ENCODE data around the gene RPS6KA5.
A peak's percentile ranks its signal among the peaks of the same experiment; 100 is the strongest.

RPS6KA5 gene

DNA sequence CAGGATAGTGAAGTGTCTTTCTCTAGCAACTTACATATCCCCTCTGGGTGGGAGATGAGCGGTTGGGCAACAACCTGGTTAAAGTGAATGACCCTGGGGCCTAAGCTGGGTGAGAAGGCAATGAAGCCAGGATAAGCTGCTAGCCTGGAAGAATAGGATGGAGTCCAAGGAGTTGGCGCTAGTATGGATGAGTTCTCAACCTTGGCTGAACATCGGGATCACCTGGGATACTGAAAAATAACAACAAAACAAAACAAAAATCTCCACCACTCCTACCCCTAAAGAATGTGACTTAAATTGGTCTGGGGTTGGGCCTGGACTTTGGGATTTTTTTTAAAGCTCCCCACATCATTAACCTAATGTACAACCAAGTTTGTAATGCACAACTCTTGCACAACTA, 4.8 kb upstream of the RPS6KA5 start:
- no peak overlapping the region for H3K27ac ChIP-seq
- no peak for TF ChIP-seq ZFX (IDR thresholded peaks at IDR 0.05; ENCODE audit: borderline replicate concordance)
- TF ChIP-seq, protein P1, sequence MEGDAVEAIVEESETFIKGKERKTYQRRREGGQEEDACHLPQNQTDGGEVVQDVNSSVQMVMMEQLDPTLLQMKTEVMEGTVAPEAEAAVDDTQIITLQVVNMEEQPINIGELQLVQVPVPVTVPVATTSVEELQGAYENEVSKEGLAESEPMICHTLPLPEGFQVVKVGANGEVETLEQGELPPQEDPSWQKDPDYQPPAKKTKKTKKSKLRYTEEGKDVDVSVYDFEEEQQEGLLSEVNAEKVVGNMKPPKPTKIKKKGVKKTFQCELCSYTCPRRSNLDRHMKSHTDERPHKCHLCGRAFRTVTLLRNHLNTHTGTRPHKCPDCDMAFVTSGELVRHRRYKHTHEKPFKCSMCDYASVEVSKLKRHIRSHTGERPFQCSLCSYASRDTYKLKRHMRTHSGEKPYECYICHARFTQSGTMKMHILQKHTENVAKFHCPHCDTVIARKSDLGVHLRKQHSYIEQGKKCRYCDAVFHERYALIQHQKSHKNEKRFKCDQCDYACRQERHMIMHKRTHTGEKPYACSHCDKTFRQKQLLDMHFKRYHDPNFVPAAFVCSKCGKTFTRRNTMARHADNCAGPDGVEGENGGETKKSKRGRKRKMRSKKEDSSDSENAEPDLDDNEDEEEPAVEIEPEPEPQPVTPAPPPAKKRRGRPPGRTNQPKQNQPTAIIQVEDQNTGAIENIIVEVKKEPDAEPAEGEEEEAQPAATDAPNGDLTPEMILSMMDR (IDR thresholded peaks at IDR 0.05): no peak

DNA sequence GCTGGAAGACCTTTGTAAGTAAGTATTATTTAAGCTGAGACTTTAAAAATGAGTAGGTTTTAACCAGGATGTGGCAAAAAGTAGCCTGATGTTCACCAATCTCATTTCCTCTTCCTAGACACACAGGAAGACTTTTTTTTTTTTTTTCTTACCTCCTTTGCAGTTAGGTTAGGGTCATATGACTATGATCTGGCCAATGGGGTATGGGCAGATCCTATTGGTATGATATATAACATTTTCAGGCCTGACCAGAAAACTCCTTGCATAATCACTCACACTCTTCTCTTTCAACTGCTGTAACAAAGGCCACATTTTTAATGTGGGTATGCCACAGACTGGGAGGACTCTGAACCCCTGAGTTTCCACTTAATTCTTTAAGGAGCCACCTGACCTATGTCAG, 2.7 kb upstream of the RPS6KA5 start:
- H3K27ac ChIP-seq: no peak overlapping the region
- no peak for TF ChIP-seq ZFX (IDR thresholded peaks at IDR 0.05; ENCODE audit: borderline replicate concordance)
- TF ChIP-seq, protein P1 (IDR thresholded peaks at IDR 0.05): no peak

DNA sequence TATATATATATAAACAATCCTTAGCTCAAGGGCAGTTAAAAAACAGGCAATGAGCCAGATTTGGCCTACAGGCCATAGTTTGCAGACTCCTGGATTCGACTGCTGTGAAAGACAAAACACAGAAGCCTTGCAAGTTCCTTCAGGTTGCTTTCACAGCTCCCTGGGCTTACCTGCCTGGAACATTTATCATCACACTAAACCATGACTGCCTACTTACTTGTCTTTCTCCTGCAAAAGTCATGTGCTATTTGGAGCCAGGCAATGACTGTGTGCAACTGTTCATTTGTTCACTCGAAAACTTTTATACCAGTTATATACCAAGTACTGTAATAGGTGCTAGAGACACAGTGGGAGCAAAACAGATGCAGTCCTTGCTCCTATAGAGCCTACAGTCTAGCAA, 2.2 kb upstream of the RPS6KA5 start:
- H3K27ac ChIP-seq: no peak overlapping the region
- TF ChIP-seq, protein P1 (IDR thresholded peaks at IDR 0.05): no peak
- TF ChIP-seq ZFX (IDR thresholded peaks at IDR 0.05; ENCODE audit: borderline replicate concordance): no peak

DNA sequence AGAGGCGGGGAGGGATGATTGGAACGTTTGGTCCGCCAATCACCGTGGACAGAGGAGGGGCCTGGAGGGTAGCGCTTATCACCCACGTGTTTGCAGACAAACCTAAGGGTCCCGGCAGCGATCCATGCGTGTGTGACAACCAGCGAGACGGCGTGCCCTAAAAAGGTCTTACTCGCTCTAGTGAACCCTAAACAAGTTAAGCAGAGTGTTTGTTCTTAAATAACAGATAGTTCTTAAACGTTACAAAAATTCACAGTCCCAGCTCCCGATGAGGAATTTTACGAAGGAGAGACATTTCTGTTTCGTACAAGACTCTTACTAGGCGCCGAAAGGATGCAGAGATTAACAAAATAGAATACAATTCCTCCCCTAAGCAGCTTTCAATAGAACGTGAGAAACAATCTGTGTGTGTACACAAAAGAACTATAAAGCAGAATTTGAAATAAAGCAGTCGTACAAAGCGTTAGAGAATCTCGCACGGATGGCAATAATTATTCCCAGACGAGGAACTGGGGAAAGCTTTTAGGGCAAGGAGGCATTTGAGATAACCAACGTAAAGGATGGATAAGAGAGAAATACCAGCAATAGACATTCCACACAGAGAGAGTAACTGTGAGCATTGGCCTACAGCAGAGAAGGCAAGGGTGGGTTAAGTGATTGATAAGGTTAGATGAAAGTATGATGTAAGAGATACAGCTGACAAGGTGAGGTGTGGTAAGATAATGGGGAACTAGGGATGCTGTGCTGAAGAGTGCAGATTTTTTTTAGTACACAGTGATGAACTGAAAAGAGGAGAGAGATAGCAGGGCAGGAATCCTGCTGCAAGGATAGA, 831 bp upstream of the RPS6KA5 start:
- H3K27ac ChIP-seq: peak overlapping the region; percentile 90

DNA sequence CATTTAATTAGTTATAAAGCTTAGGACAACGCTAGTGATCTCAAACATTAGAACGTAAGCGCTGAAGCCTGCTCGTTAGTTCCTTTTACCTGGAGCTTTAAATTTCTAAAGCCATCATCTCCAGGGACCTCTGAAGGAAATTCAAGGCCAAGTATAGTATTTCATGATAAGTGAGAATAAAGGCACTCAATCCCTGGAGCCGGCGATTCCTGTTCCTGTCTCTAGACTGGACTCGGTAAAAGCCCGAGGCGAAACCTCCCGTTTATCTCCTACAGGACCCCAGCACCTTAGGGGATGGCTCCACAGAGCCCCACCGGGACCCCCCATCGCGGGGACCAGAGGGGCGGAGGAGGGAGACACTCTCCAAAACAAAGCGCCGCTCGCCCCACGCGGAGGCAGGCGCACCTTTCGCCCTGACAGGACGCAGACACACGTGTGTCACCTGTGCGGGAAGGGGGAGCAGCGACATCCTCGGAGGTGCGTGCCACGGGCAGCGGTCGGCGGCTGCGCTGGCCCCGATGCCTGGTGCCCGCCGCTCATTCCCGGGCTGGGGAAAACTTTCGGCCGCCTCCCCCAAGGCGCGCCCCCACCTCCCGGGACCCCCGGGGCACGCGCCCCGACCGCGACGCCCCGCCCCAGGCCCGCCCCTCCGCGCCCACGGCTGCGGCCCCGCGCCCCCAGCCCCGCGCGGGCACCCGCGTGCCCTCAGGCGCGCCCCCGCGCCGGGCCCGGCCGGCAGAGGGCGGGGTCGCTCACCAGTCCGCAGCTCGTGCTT, 678 bp downstream of the RPS6KA5 start:
- TF ChIP-seq ZFX (IDR thresholded peaks at IDR 0.05; ENCODE audit: borderline replicate concordance): no peak
- TF ChIP-seq, protein P1 (IDR thresholded peaks at IDR 0.05): peak; percentile 67
- H3K27ac ChIP-seq: peak overlapping the region; percentile 90

More for the DNA sequence above, 831 bp upstream of the RPS6KA5 start:
- TF ChIP-seq, protein P1 (IDR thresholded peaks at IDR 0.05): no peak
- TF ChIP-seq ZFX (IDR thresholded peaks at IDR 0.05; ENCODE audit: borderline replicate concordance): no peak

DNA sequence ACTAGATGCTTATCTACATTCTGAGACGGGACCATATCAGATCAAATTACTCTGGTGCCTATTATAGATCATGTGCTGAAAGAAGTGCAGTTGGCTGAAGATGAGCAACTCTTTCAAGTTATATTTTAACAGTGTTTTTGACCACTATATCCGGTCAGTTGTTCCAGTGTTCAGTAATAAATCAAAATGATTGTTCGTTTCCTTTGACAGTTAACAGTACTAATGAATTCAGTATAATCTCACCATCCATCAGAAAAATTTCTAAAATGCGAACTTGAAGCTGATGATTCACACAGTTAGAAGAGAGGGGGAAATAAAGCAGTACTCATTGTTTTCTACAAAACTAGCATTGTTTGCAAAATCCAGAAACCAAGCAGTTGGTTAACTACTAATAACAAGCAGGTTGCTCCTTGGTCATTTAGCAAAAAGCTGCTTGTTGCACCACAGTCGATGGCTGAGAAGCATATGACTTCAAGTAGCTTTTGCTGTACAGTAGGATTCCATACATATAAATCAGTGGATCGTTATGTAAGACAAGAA, 2.3 kb downstream of the RPS6KA5 start:
- TF ChIP-seq ZFX (IDR thresholded peaks at IDR 0.05; ENCODE audit: borderline replicate concordance): no peak
- no peak overlapping the region for H3K27ac ChIP-seq

DNA sequence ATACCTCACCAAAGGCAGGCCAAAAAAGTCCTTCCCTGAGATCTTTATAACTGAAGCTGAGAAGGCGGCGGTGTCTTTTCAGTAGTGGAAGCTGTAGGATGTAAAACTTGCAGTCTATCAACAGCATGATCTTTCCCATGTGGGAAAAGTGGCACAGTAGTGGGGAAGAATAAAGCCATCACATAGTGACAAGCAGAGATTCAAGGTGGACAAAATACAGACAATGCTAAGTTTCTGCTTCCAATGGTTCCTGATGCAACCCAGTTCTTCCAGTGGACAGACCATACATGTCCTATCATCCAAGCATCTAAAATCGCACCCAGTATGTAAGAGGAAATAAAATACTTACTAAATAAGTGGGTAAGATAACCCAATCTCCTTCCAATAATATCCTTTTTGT, 4.1 kb downstream of the RPS6KA5 start:
- TF ChIP-seq, protein P1 (IDR thresholded peaks at IDR 0.05): no peak
- TF ChIP-seq ZFX (IDR thresholded peaks at IDR 0.05; ENCODE audit: borderline replicate concordance): no peak
- H3K27ac ChIP-seq: no peak overlapping the region
